ENCODE measurements around the gene MORC2. TPM values are rescaled to one million over a fixed set of nuclear protein-coding genes. Genes with fewer than 3 reads are reported as not detected.

MORC2 gene
- total RNA-seq, 1 experiment from 2014 or later: 36.1 TPM

DNA sequence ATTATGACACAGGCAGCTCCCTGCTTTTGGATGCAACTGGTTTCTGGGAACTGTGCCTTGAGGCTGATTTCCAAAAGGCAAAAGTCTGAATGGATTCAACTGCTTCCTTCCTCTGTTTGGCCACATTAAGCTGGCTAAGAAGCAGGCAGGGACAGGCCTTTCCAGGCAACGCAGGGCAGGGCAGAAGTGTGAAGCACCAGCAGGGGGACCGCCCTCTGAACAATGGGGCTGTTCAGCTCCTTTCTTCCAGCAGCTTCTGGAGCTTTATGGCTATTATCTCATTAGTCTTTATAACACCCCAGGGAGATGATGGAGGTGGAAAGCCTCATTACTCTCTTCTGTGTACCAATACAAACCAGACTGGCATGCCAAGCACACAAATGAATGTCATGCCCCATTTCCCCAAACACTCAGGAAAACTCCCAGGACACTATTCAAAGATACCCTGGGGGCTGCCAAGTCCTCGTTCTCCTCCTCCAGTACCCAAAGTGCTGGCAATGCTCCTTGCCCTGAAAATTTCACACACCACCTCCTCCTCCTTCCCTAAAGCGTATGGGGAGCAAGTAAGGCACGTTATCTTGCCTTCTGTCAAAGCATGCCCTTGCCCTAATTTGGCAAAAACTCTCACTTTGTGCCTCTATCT is 21.3 kb downstream of the MORC2 start:
- no peak overlapping the region for H3K27ac Mint-ChIP-seq (ENCODE audit: low read depth, unreplicated experiment)
- H3K4me3 Mint-ChIP-seq (ENCODE audit: unreplicated experiment): no peak overlapping the region
- no TSS peak for BruUV-seq (replicated peaks)
- TF ChIP-seq, protein P1, sequence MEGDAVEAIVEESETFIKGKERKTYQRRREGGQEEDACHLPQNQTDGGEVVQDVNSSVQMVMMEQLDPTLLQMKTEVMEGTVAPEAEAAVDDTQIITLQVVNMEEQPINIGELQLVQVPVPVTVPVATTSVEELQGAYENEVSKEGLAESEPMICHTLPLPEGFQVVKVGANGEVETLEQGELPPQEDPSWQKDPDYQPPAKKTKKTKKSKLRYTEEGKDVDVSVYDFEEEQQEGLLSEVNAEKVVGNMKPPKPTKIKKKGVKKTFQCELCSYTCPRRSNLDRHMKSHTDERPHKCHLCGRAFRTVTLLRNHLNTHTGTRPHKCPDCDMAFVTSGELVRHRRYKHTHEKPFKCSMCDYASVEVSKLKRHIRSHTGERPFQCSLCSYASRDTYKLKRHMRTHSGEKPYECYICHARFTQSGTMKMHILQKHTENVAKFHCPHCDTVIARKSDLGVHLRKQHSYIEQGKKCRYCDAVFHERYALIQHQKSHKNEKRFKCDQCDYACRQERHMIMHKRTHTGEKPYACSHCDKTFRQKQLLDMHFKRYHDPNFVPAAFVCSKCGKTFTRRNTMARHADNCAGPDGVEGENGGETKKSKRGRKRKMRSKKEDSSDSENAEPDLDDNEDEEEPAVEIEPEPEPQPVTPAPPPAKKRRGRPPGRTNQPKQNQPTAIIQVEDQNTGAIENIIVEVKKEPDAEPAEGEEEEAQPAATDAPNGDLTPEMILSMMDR (IDR thresholded peaks at IDR 0.05; ENCODE audit: unreplicated experiment): no peak
- no peaks in the 10 kb centered on the region for H3K27me3 Mint-ChIP-seq (ENCODE audit: insufficient read depth, unreplicated experiment)
- ChIA-PET CTCF (interaction anchor here (0.6 to 2.3 kb wide), 20 partner anchors 14 to 506 kb away, joined by 3 to 28 read pairs (median 4); partner anchors contain the start of gene SELENOM), POLR2A (interaction anchor here (1.2 kb wide), 1 partner anchor 21 kb away, joined by 8 read pairs; the partner anchor contains the start of genes MORC2 and TUG1)
- no peaks in the 10 kb centered on the region for H3K9me3 Mint-ChIP-seq (ENCODE audit: unreplicated experiment)
- no peaks in the 10 kb centered on the region for H3K4me1 Mint-ChIP-seq (ENCODE audit: insufficient read depth, unreplicated experiment)
- H3K36me3 Mint-ChIP-seq (ENCODE audit: insufficient read depth, unreplicated experiment): peaks cover 53% of the 10 kb centered on the region
- intact Hi-C loops (cut with micrococcal nuclease): no loop called here
- no peak for DNase-seq (ENCODE audit: unreplicated experiment)

DNA sequence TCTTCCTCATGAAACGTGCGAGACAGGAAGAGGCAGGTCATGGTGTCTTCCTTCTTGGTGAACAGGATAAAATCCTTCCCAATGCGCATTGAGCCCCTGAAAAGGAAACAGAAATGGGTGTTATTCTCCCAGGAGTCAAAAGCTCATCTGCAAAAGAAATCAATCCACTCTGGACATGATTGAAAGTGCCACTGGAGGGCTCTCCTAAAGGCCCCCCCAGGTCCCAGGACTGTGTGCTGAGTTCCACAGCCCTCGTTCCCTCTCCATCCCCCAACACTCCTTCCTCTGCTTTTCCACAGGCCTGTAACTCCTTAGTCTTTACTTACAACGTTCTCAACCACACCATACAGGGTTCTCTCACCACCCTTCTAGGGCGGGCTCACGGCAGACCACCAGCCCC is 22.2 kb downstream of the MORC2 start:
- no peak overlapping the region for H3K4me3 Mint-ChIP-seq (ENCODE audit: unreplicated experiment)
- ChIA-PET POLR2A (interaction anchor here (1.1 to 1.6 kb wide), 3 partner anchors 12 to 139 kb away, joined by 3 to 8 read pairs (median 3); partner anchors contain the start of genes MORC2 and TUG1), CTCF (interaction anchor here (0.6 to 2.3 kb wide), 19 partner anchors 15 to 345 kb away, joined by 3 to 28 read pairs (median 5); partner anchors contain the start of gene SELENOM)
- no peaks in the 10 kb centered on the region for H3K9me3 Mint-ChIP-seq (ENCODE audit: unreplicated experiment)
- peaks cover 63% of the 10 kb centered on the region for H3K36me3 Mint-ChIP-seq (ENCODE audit: insufficient read depth, unreplicated experiment)
- no peak for DNase-seq (ENCODE audit: unreplicated experiment)
- intact Hi-C loops (cut with micrococcal nuclease): no loop called here
- no peaks in the 10 kb centered on the region for H3K4me1 Mint-ChIP-seq (ENCODE audit: insufficient read depth, unreplicated experiment)
- BruUV-seq (replicated peaks): no TSS peak
- TF ChIP-seq, protein P1 (IDR thresholded peaks at IDR 0.05; ENCODE audit: unreplicated experiment): no peak
- H3K27me3 Mint-ChIP-seq (ENCODE audit: insufficient read depth, unreplicated experiment): no peaks in the 10 kb centered on the region
- H3K27ac Mint-ChIP-seq (ENCODE audit: low read depth, unreplicated experiment): no peak overlapping the region

DNA sequence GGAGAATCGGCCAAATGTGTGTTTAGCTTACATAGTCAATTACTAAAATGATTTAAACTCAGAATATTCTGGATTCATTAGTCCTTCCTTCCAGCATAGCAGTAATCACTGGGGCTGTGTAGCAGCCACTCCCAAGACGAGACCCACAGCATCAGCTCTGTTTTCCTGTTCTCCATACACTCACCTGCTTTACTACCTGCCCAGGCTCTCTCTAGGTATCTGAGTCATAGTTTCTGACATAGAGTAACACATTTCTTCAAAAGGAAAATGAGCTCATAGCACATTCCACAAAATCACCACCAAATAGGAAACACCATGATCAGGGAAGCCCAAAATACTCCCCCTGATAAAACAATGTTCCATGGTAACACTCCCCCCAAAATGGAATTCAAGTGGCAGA is 22.9 kb downstream of the MORC2 start:
- H3K27ac Mint-ChIP-seq (ENCODE audit: low read depth, unreplicated experiment): no peak overlapping the region
- TF ChIP-seq, protein P1 (IDR thresholded peaks at IDR 0.05; ENCODE audit: unreplicated experiment): no peak
- DNase-seq (ENCODE audit: unreplicated experiment): no peak
- peaks cover 64% of the 10 kb centered on the region for H3K36me3 Mint-ChIP-seq (ENCODE audit: insufficient read depth, unreplicated experiment)
- POLR2A ChIA-PET: interaction anchor here (0.6 to 1.6 kb wide), 5 partner anchors 13 to 139 kb away, joined by 3 to 4 read pairs (median 3); no protein-coding TSS in a partner anchor
- H3K4me3 Mint-ChIP-seq (ENCODE audit: unreplicated experiment): no peak overlapping the region
- H3K9me3 Mint-ChIP-seq (ENCODE audit: unreplicated experiment): no peaks in the 10 kb centered on the region
- no peaks in the 10 kb centered on the region for H3K27me3 Mint-ChIP-seq (ENCODE audit: insufficient read depth, unreplicated experiment)
- no peaks in the 10 kb centered on the region for H3K4me1 Mint-ChIP-seq (ENCODE audit: insufficient read depth, unreplicated experiment)
- CTCF ChIA-PET: interaction anchor here (0.7 to 2.3 kb wide), 9 partner anchors 12 to 285 kb away, joined by 3 to 28 read pairs (median 6); partner anchors contain the start of gene SELENOM
- intact Hi-C loops (cut with micrococcal nuclease): no loop called here
- BruUV-seq (replicated peaks): no TSS peak

DNA sequence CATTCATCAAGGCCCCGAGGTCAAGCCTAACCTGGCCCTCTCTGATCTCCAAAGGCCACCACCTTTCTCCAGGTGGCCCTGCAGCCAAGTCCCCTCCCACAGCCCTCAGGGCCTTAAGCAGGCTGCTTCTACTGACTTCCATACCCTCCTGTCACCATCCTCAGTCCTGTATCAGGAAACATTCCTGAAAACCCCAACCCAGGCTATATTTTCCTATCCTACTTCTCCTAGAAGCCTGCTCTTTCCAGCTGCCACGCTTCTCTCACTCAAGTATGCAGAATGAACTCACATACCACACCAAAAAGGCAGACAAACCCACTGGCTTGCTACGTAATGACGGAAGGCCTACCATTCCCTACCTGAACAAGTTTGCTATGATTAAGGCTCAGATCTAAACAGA is 23.6 kb downstream of the MORC2 start:
- Mint-ChIP-seq H3K4me1 (ENCODE audit: insufficient read depth, unreplicated experiment) (no peaks in the 10 kb centered on the region), H3K27ac (ENCODE audit: low read depth, unreplicated experiment) (no peak overlapping the region)

More for the DNA sequence above, 23.6 kb downstream of the MORC2 start:
- Mint-ChIP-seq H3K27me3 (ENCODE audit: insufficient read depth, unreplicated experiment) (no peaks in the 10 kb centered on the region), H3K4me3 (ENCODE audit: unreplicated experiment) (no peak overlapping the region), H3K9me3 (ENCODE audit: unreplicated experiment) (no peaks in the 10 kb centered on the region), H3K36me3 (ENCODE audit: insufficient read depth, unreplicated experiment) (peaks cover 62% of the 10 kb centered on the region)
- intact Hi-C loops (cut with micrococcal nuclease): no loop called here
- ChIA-PET CTCF (interaction anchor here (1.0 to 2.3 kb wide), 5 partner anchors 11 to 286 kb away, joined by 3 to 8 read pairs (median 6); partner anchors contain the start of gene SELENOM), POLR2A (interaction anchor here (1.1 to 1.6 kb wide), 3 partner anchors 13 to 137 kb away, joined by 3 to 4 read pairs (median 3); no protein-coding TSS in a partner anchor)
- no peak for DNase-seq (ENCODE audit: unreplicated experiment)
- BruUV-seq (replicated peaks): no TSS peak
- TF ChIP-seq, protein P1 (IDR thresholded peaks at IDR 0.05; ENCODE audit: unreplicated experiment): no peak
